ENCODE data around the gene KIF23.

GRCh38 chr15:69421498-69421897 is 7.3 kb downstream of the KIF23 start:
- TF ChIP-seq, protein P1, sequence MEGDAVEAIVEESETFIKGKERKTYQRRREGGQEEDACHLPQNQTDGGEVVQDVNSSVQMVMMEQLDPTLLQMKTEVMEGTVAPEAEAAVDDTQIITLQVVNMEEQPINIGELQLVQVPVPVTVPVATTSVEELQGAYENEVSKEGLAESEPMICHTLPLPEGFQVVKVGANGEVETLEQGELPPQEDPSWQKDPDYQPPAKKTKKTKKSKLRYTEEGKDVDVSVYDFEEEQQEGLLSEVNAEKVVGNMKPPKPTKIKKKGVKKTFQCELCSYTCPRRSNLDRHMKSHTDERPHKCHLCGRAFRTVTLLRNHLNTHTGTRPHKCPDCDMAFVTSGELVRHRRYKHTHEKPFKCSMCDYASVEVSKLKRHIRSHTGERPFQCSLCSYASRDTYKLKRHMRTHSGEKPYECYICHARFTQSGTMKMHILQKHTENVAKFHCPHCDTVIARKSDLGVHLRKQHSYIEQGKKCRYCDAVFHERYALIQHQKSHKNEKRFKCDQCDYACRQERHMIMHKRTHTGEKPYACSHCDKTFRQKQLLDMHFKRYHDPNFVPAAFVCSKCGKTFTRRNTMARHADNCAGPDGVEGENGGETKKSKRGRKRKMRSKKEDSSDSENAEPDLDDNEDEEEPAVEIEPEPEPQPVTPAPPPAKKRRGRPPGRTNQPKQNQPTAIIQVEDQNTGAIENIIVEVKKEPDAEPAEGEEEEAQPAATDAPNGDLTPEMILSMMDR (IDR thresholded peaks at IDR 0.05): no peak
- TF ChIP-seq POLR2A (IDR thresholded peaks at IDR 0.05): no peak

Measured in uterus (tissue), 2 donors.